H1 (cell line): ENCODE results near the gene PRELID2. TPM values are rescaled to one million over a fixed set of nuclear protein-coding genes. Genes with fewer than 3 reads are reported as not detected.

ENCODE experiments used
- CBX5 ChIP-seq: fragments of 300-800, 300-1000 bp; sonication (generic); IDR thresholded peaks from 2 replicates; pipeline ENCODE4 v1.7.1; 2016; ENCODE audit warnings: antibody characterized with exemption, low read length, low read depth
- CHD2 ChIP-seq: IDR thresholded peaks from 2 replicates; pipeline ENCODE4 v1.6.1; 2012; ENCODE audit warnings: low read length, improper control_type of control experiment
- CTBP2 ChIP-seq: IDR thresholded peaks from 2 replicates; pipeline ENCODE4 v1.7.0; 2011; ENCODE audit warnings: borderline replicate concordance, mild to moderate bottlenecking, moderate library complexity, mixed read lengths, low read length; ENCODE audit not compliant: insufficient read depth, insufficient read length
- SRF ChIP-seq: IDR thresholded peaks from 2 replicates; pipeline ENCODE4 v1.6.1; 2011; ENCODE audit warnings: mild to moderate bottlenecking, low read depth, low read length, moderate library complexity
- ZNF274 ChIP-seq: IDR thresholded peaks from 2 replicates; pipeline ENCODE4 v1.7.0; 2012; ENCODE audit warnings: low read length, borderline replicate concordance; ENCODE audit errors: extremely low read depth
- polyA plus RNA-seq, 7 experiments: library from polyadenylated mRNA; depleted of rRNA in 3 of 7; stranded (reverse) in 5 of 7; unstranded in 2 of 7; fragments of >200 nt in 5 of 7; fragments of 200-250 nt in 2 of 7; gene quantifications; 1 replicate in 5 of 7; 2 replicates in 1 of 7; 4 replicates in 1 of 7; pipeline versions ENCODE4 v1.2.1 to v1.2.3, GENCODE V29; 2011 to 2013; ENCODE audit warnings: missing spikeins in 2 of 7, mixed read lengths in 2 of 7
- total RNA-seq: library from RNA; stranded (reverse); fragmentation: NEBNext Ultra II Directional; extraction: Animal tissue kit (Norgen Biotek cat#: 25700); gene quantifications from 2 replicates; pipeline ENCODE4 v1.2.1, GENCODE V29; 2021

Gene PRELID2
- total and polyA plus RNA-seq, 2 of the 8 experiments (the other 6 are each of a cell fraction or from before 2014, with no cell fraction given), result 2.2 to 7.8 TPM

DNA sequence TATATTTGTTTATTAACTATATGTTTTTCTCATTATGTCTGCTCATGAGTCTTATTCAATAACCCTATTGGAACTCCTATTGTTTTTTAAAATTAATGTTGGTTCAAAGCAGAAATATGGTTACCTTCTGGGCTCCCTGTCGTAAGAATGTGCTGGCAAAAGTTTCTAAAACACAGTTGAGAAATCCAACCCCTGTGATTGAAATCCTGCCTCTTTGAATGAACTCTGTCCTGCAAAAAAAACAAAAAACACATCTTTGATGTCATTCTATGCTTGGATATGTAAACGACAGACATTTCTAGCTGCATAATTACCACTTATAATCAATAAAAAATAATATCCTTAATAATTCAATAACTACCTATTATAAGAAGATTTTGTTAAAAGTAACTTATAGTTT lies 38.8 kb downstream of the PRELID2 start (continued):
- no peak for TF ChIP-seq ZNF274
- no peak for TF ChIP-seq SRF
- TF ChIP-seq CHD2, result no peak
- TF ChIP-seq CBX5, result no peak
- no peak for TF ChIP-seq CTBP2
